Body of pancreas (tissue), 4 donors: ENCODE measurements around the gene MAP3K6. TPM values are rescaled to one million over a fixed set of nuclear protein-coding genes. Genes with fewer than 3 reads are reported as not detected.

Experiments used
- ATAC-seq: fragments of 150-250 bp; one replicate; pipeline ENCODE4 v1.9.1; 2016
- DNase-seq, 4 donors: peaks; one replicate each; pipeline ENCODE4 v3.0.0-alpha.2; 2019
- H3K27ac ChIP-seq, 4 donors: fragments of 200-600 bp; sonication (generic); 1 replicate in 3 of 4; 2 replicates in 1 of 4; pipeline versions ENCODE4 v1.5.1 to v1.6.1; 2016 to 2019; ENCODE audit warnings: mild to moderate bottlenecking in 1 of 4, mixed read lengths in 1 of 4, moderate library complexity in 1 of 4
- H3K27me3 ChIP-seq, 2 donors: fragments of 200-600 bp; sonication (generic); one replicate each; pipeline ENCODE4 v1.6.0; 2016; ENCODE audit warnings: mild to moderate bottlenecking in 1 of 2
- H3K36me3 ChIP-seq, 2 donors: fragments of 200-600 bp; sonication (generic); replicated peaks in 1 of 2; 2 replicates each; pipeline ENCODE4 v1.5.1; 2016; ENCODE audit warnings: low read depth in 2 of 2; ENCODE audit not compliant: insufficient read depth in 1 of 2
- H3K4me1 ChIP-seq: fragments of 200-600 bp; sonication (generic); one replicate; pipeline ENCODE4 v1.6.0; 2016
- H3K4me3 ChIP-seq, 2 donors: fragments of 200-600 bp; sonication (generic); 1 replicate in 1 of 2; 2 replicates in 1 of 2; pipeline ENCODE4 v1.5.1; 2016 to 2019
- H3K9me3 ChIP-seq, 3 donors: fragments of 200-600 bp; sonication (generic); 1 replicate in 2 of 3; 2 replicates in 1 of 3; pipeline ENCODE4 v1.5.1; 2016
- CTCF ChIP-seq, 7 experiments: fragments of 450-650 bp in 4 of 7; fragments of 200-600 bp in 3 of 7; sonication (generic) in 3 of 7; IDR thresholded peaks; one replicate each; pipeline ENCODE4 v1.5.1; 2016 to 2019; ENCODE audit warnings: antibody characterized with exemption in 7 of 7
- POLR2A ChIP-seq, 3 donors: fragments of 450-650 bp; IDR thresholded peaks; one replicate each; pipeline ENCODE4 v1.6.1; 2016; ENCODE audit warnings: antibody characterized with exemption in 3 of 3, mild to moderate bottlenecking in 2 of 3
- WGBS, 2 donors: methylation state at CpG; one replicate each; pipeline ENCODE4 v1.1.5; 2017; 5-methylcytosine and 5-hydroxymethylcytosine counted together
- intact Hi-C: fragments of 100-400 bp; cut with DNase I; formaldehyde crosslinking; loops from one replicate; pipeline ENCODE4 v1.15.1; 2023
- total RNA-seq, 2 donors: library from RNA; depleted of rRNA; stranded (reverse); fragments of >200 nt; gene quantifications; one replicate each; pipeline ENCODE4 v1.1.0, GENCODE V29; 2016

MAP3K6 gene
- total RNA-seq, 2 donors from 2014 or later = 28.8 to 31.3 TPM

- TF ChIP-seq POLR2A (IDR thresholded peaks at IDR 0.05) (no peak), CTCF (IDR thresholded peaks at IDR 0.05) (no peak)
- Histone ChIP-seq H3K27me3 (no peaks in the 10 kb centered on the region), H3K4me1 (peaks cover 10% of the 10 kb centered on the region), H3K36me3 (no peaks in the 10 kb centered on the region), H3K4me3 (no peak overlapping the region), H3K9me3 (no peaks in the 10 kb centered on the region), H3K27ac (no peak overlapping the region)
- intact Hi-C loops = no loop called here
- DNase-seq (no peak), ATAC-seq (no peak)
- WGBS, 2 donors = 25 to 39% methylated on average over 12 to 13 of the region's 13 CpGs
These were observed 33.6 kb upstream of the MAP3K6 start for GRCh38 chr1:27400082-27400962.

DNA sequence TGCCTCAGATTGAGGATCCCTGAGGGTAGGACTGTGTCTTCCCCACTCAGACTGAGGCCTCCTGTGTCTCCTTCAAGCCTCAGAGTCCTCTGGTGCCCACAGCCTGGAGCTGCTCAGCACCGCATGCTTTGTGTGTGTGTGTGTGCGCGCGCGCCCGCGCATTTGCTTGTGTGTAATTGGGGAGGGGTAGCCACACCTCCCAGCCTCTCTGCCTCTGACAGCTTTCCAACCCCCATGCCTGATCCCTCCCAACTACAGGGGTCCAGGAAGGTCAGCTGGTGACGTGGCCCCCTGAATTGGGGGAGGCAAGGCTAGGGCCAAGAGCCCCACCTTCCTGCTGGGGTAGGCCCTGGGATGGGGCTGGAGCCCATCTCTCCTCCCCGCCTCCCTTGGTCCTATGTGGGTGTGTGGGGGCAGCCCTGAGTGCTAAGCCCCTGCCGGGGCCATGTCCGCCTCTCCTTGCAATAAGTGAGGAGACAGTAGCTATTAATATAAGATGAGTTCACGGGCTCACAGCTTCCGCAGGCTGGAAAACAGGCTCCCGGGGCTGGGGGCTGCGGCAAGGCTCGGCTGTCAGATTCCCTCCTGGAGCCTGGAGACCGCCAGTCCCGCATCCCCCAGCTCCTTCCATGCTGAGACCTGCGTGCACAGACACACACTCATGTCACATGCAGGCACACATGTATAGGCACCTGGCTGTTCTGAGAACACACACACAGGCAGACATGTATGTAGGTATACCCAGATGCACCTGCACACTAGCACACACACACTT, 32.7 kb upstream of the MAP3K6 start:
- intact Hi-C loops = no loop called here
- Histone ChIP-seq H3K4me1 (peaks cover 10% of the 10 kb centered on the region), H3K4me3 (no peak overlapping the region), H3K27ac (no peak overlapping the region), H3K36me3 (no peaks in the 10 kb centered on the region), H3K27me3 (no peaks in the 10 kb centered on the region), H3K9me3 (no peaks in the 10 kb centered on the region)
- no peak for ATAC-seq
- WGBS, 2 donors = 33 to 34% methylated on average over 9 to 15 of the region's 19 CpGs
- DNase-seq = no peak
- TF ChIP-seq CTCF (IDR thresholded peaks at IDR 0.05) = no peak

DNA sequence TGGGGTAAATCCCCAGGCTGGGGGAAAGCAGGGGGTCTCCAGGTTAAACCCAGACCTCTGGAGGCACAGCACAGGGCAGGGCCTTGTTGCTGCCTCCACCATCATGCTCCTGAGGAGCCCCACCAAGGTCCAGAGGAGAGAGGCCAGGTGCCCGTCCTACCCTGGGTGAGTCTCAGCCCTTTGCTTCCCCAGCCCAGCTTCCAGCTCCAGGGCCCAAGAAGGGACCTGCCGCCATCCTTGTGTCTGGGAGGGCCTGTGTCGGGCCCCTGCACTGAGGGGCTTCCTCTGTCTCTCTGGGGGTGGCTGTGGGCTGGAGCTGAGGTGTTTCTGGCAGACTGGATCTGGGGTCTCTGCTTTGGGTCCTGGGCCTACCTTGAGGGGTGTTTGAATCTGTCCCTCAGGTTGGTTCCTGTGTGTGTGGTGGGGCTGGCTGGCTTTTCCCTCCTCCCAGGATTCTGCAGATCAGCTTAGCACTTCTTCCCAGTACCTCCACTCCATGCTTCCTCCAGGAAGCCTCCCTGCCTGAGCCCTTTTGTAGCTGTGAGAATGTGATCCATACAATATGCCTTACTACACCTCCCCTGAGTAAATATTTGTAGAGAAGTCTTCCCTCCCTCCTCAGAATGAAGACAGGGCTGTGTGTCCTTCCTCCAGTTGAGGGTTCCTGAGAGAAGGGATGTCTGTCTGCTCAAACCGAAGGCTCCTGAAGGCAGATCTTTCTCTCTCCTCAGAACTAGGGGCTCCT, 31.8 kb upstream of the MAP3K6 start:
- DNase-seq = no peak
- H3K4me1 ChIP-seq = peaks cover 10% of the 10 kb centered on the region
- intact Hi-C loops = no loop called here
- no peak overlapping the region for H3K4me3 ChIP-seq
- no peak overlapping the region for H3K27ac ChIP-seq
- no peak for TF ChIP-seq POLR2A (IDR thresholded peaks at IDR 0.05)
- TF ChIP-seq CTCF (IDR thresholded peaks at IDR 0.05) = no peak
- no peaks in the 10 kb centered on the region for H3K27me3 ChIP-seq
- WGBS, 2 donors = 73 to 76% methylated on average over 2 to 4 of the region's 4 CpGs
- H3K36me3 ChIP-seq = no peaks in the 10 kb centered on the region
- no peaks in the 10 kb centered on the region for H3K9me3 ChIP-seq
- no peak for ATAC-seq

- no peak for ATAC-seq
- WGBS, 2 donors = 42 to 65% methylated on average over 4 to 7 of the region's 7 CpGs
- Histone ChIP-seq H3K27me3 (no peaks in the 10 kb centered on the region), H3K27ac (no peak overlapping the region), H3K36me3 (no peaks in the 10 kb centered on the region), H3K4me3 (no peak overlapping the region), H3K4me1 (peaks cover 10% of the 10 kb centered on the region), H3K9me3 (no peaks in the 10 kb centered on the region)
- DNase-seq = no peak
- TF ChIP-seq POLR2A (IDR thresholded peaks at IDR 0.05) (no peak), CTCF (IDR thresholded peaks at IDR 0.05) (no peak)
- intact Hi-C loops = no loop called here
These were observed 31.0 kb upstream of the MAP3K6 start for GRCh38 chr1:27397749-27398148.
